Measurements from ENCODE around the gene CD86. TPM values are rescaled to one million over a fixed set of nuclear protein-coding genes. Genes with fewer than 3 reads are reported as not detected.

CD86 gene
- total and polyA plus RNA-seq, 9 of the 15 experiments (the other 6 are each of a cell fraction or from before 2014, with no cell fraction given) = 0.16 TPM; not detected in 8

DNA sequence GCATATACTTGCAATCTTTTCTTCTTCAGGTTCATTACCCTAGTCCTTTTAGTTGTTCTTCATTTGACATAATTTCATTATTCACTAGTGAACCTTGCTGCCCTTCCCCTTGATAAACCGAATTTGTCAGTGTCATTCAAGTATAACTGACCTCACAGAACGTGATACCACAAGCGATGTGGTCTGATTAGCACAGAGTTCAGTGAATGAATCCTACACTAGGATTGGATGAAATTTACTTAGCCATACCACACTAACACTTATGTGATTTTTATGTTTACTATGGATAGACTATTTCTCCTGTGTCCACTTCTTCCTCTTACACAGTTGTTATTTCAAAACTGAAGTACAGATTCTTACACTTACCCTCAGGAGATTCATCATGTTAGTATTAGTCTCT lies 27.2 kb downstream of the CD86 start (continued):
- TF ChIP-seq, protein P1, sequence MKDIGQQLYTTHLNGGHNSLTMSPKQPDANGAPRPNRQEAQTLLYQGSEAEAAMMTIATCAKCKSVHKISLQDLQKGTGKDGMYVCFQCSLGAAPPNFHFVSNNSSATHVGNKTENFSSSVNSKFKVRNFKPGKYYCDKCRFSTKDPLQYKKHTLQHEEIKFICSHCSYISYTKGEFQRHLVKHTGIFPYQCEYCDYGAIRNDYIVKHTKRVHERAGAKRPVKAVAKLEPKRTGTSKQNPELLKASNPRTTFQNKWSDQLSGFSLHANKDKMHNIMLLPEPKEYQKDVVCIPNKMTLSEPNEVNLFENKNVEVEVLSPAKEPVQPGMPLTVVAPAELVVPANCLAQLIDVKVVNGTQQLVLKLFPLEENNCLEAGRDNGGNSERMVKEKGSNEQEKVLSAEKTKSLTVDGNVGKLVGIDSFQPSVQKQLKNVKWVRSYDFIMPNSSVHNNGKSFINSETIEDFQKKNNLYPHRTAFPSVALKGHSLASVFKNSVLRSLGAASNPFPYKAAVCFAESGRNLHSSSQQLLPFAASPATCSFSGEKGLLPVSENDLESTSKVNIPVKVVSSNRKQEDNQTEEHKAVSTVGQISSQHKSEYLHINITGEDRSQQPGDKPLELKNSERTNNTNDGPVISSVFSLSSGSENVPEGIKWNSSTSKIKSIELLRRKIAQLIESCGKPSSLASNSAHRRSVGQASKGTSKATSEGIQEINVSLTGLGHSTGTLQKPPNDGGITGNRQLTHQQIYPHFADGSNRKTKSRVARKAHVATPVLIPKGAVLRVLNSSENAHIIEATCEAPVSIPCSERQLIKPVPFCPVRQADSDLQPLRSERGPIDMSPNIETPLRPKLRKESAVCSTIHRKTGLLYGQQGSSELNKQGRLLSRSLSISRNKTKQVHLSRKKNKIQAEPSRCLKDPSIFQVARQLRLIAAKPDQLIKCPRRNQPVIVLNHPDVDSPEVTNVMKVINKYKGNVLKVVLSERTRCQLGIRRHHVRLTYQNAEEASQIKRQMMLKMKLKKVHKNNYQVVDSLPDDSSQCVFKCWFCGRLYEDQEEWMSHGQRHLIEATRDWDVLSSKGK (CRISPR knock-in tag; IDR thresholded peaks at IDR 0.05) = no peak
- TF ChIP-seq TAF7 (tag; IDR thresholded peaks at IDR 0.05) (no peak), PHTF2 (CRISPR knock-in tag; IDR thresholded peaks at IDR 0.05) (no peak), TFAP4 (CRISPR knock-in tag; IDR thresholded peaks at IDR 0.05; ENCODE audit: borderline replicate concordance) (no peak)

- Histone ChIP-seq H3K36me3 (ENCODE audit: control insufficient read depth, insufficient read depth, low read length) (no peaks in the 10 kb centered on the region), H3K4me2 (ENCODE audit: insufficient read depth, low read length) (no peak overlapping the region), H3K9me3 (replicated peaks; ENCODE audit: control insufficient read depth, insufficient read depth, low read depth, low read length) (no peaks in the 10 kb centered on the region), H3K9me1 (ENCODE audit: control insufficient read depth, insufficient read depth, low read length) (no peaks in the 10 kb centered on the region), H4K20me1 (replicated peaks; ENCODE audit: control insufficient read depth, insufficient read depth, low read length) (no peaks in the 10 kb centered on the region), H3K79me2 (ENCODE audit: control insufficient read depth, insufficient read depth, low read length) (no peaks in the 10 kb centered on the region), H3K4me3 (no peak overlapping the region), H3K9ac (ENCODE audit: insufficient read depth in 1 of 2, low read depth in 2 of 2, low read length in 2 of 2) (no peak overlapping the region), H2AFZ (ENCODE audit: low read depth, low read length) (no peak overlapping the region), H3K4me1 (replicated peaks in 1 of 2; ENCODE audit: control insufficient read depth in 2 of 2, insufficient read depth in 2 of 2, low read length in 2 of 2) (no peaks in the 10 kb centered on the region), H3K27me3 (ENCODE audit: control insufficient read depth in 2 of 2, insufficient read depth in 2 of 2, low read length in 2 of 2) (peaks cover 0 to 6% of the 10 kb centered on the region in 2 experiments; a peak in 1 of 5 replicates), H3K27ac (ENCODE audit: extremely low read depth, low read depth, low read length) (no peak overlapping the region)
- ChIA-PET POLR2A (no interaction called here), CTCF (ENCODE audit: low intra/inter-chr PET ratio) (no interaction called here)
- BruUV-seq (replicated peaks) = no TSS peak
- ATAC-seq (no peak), FAIRE-seq (no peak), DNase-seq (ENCODE audit: extremely low read depth in 1 of 4, low spot score in 3 of 4) (no peak)
- TF ChIP-seq, protein P2, sequence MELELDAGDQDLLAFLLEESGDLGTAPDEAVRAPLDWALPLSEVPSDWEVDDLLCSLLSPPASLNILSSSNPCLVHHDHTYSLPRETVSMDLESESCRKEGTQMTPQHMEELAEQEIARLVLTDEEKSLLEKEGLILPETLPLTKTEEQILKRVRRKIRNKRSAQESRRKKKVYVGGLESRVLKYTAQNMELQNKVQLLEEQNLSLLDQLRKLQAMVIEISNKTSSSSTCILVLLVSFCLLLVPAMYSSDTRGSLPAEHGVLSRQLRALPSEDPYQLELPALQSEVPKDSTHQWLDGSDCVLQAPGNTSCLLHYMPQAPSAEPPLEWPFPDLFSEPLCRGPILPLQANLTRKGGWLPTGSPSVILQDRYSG (tag; conservative IDR thresholded peaks at IDR 0.05; ENCODE audit: low read depth) = no peak
- TF ChIP-seq U2AF1 (optimal IDR thresholded peaks at IDR 0.05; ENCODE audit: low read depth, low read length) = no peak
- TF ChIP-seq E4F1 (CRISPR knock-in tag; IDR thresholded peaks at IDR 0.05; ENCODE audit: borderline replicate concordance) = no peak
- TF ChIP-seq CREB1 (IDR thresholded peaks at IDR 0.05) = no peak
- TF ChIP-seq CREB1 (CRISPR knock-in tag; IDR thresholded peaks at IDR 0.05) = no peak
- TF ChIP-seq PHB2 (IDR thresholded peaks at IDR 0.05; ENCODE audit: low read depth) = no peak
- WGBS (ENCODE audit: insufficient coverage, low coverage, missing lambda C conversion rate) = 6% methylated on average over 2 of the region's 2 CpGs
- intact Hi-C loops (cut with micrococcal nuclease) = no loop called here
- in situ Hi-C loops (cut with MboI) = no loop called here
Measured at GRCh38 chr3:122084799-122085198, 29.6 kb downstream of the CD86 start.
